ENCODE measurements around the gene RP2. TPM values are rescaled to one million over a fixed set of nuclear protein-coding genes. Genes with fewer than 3 reads are reported as not detected.

Gene RP2
- total RNA-seq, 2 experiments from 2014 or later = 5.7 to 6.1 TPM

- CTCF ChIA-PET = no interaction called here
- POLR2A ChIA-PET = no interaction called here
These were observed 2.2 kb downstream of the RP2 start for GRCh38 chrX:46838974-46839480.

GRCh38 chrX:46840946-46841345, 4.1 kb downstream of the RP2 start:
- CTCF ChIA-PET = no interaction called here
- POLR2A ChIA-PET = no interaction called here

- ChIA-PET CTCF (interaction anchor here (0.9 kb wide), 1 partner anchor 63 kb away, joined by 3 read pairs; no protein-coding TSS in a partner anchor), POLR2A (no interaction called here)
These were observed 4.5 kb downstream of the RP2 start for GRCh38 chrX:46841346-46841745.

GRCh38 chrX:46844913-46845312, 8.1 kb downstream of the RP2 start:
- ChIA-PET POLR2A (no interaction called here), CTCF (no interaction called here)

GRCh38 chrX:46849933-46850332, 13.1 kb downstream of the RP2 start:
- POLR2A ChIA-PET = no interaction called here

GRCh38 chrX:46850771-46851170, 13.9 kb downstream of the RP2 start:
- ChIA-PET CTCF (interaction anchor here (0.6 kb wide), 1 partner anchor 16 kb away, joined by 4 read pairs; no protein-coding TSS in a partner anchor), POLR2A (no interaction called here)

More at GRCh38 chrX:46849933-46850332, 13.1 kb downstream of the RP2 start:
- CTCF ChIA-PET = interaction anchor here (0.6 kb wide), 1 partner anchor 15 kb away, joined by 4 read pairs; no protein-coding TSS in a partner anchor

GRCh38 chrX:46856483-46856882, 19.6 kb downstream of the RP2 start:
- ChIA-PET CTCF (no interaction called here), POLR2A (no interaction called here)

- ChIA-PET CTCF (interaction anchor here (0.5 kb wide), 1 partner anchor 497 kb away, joined by 3 read pairs; no protein-coding TSS in a partner anchor), POLR2A (no interaction called here)
These were observed 23.7 kb downstream of the RP2 start for GRCh38 chrX:46860557-46860956.

GRCh38 chrX:46863072-46863471, 26.2 kb downstream of the RP2 start:
- ChIA-PET POLR2A (no interaction called here), CTCF (no interaction called here)

GRCh38 chrX:46864606-46865005, 27.8 kb downstream of the RP2 start:
- POLR2A ChIA-PET = no interaction called here
- CTCF ChIA-PET = interaction anchor here (0.7 kb wide), 1 partner anchor 31 kb away, joined by 4 read pairs; no protein-coding TSS in a partner anchor

- POLR2A ChIA-PET = interaction anchor here (0.7 kb wide), 1 partner anchor 28 kb away, joined by 3 read pairs; the partner anchor contains the start of gene RP2
- CTCF ChIA-PET = no interaction called here
These were observed 28.4 kb downstream of the RP2 start for GRCh38 chrX:46865281-46865680.

GRCh38 chrX:46866726-46867125, 29.9 kb downstream of the RP2 start:
- ChIA-PET CTCF (no interaction called here), POLR2A (no interaction called here)

GRCh38 chrX:46873746-46874145, 36.9 kb downstream of the RP2 start:
- CTCF ChIA-PET = no interaction called here

GRCh38 chrX:46876901-46877300, 40.1 kb downstream of the RP2 start:
- ChIA-PET POLR2A (no interaction called here), CTCF (no interaction called here)

More at GRCh38 chrX:46873746-46874145, 36.9 kb downstream of the RP2 start:
- POLR2A ChIA-PET = no interaction called here

GRCh38 chrX:46882266-46882665, 45.4 kb downstream of the RP2 start:
- CTCF ChIA-PET = no interaction called here
- POLR2A ChIA-PET = no interaction called here

GRCh38 chrX:46884799-46885198, 48.0 kb downstream of the RP2 start:
- ChIA-PET CTCF (no interaction called here), POLR2A (no interaction called here)

GRCh38 chrX:46898207-46898606, 61.4 kb downstream of the RP2 start:
- POLR2A ChIA-PET = no interaction called here
- CTCF ChIA-PET = interaction anchor here (0.6 kb wide), 1 partner anchor 490 kb away, joined by 3 read pairs; no protein-coding TSS in a partner anchor

GRCh38 chrX:46903458-46904242, 66.8 kb downstream of the RP2 start:
- CTCF ChIA-PET = interaction anchor here (0.7 to 1.2 kb wide), 2 partner anchors 62 to 190 kb away, joined by 3 read pairs; no protein-coding TSS in a partner anchor
- POLR2A ChIA-PET = no interaction called here

GRCh38 chrX:46904626-46905025, 67.8 kb downstream of the RP2 start:
- ChIA-PET POLR2A (no interaction called here), CTCF (interaction anchor here (1.2 kb wide), 1 partner anchor 63 kb away, joined by 3 read pairs; no protein-coding TSS in a partner anchor)

GRCh38 chrX:46910415-46910814, 73.6 kb downstream of the RP2 start:
- POLR2A ChIA-PET = no interaction called here
- CTCF ChIA-PET = no interaction called here

GRCh38 chrX:46912098-46912602, 75.3 kb downstream of the RP2 start, which contains the start of gene JADE3:
Gene JADE3, plus strand, starts transcription at chrX:46912421. Its CDS starts 72,474 bp downstream, at chrX:46984895.
- ChIA-PET POLR2A (no interaction called here), CTCF (interaction anchor here (1.1 kb wide), 1 partner anchor 74 kb away, joined by 3 read pairs; no protein-coding TSS in a partner anchor)

All from activated CD8-positive, alpha-beta memory T cell treated with anti-CD3 and anti-CD28 coated beads for 36 hours (primary cell).